Effector CD4-positive, alpha-beta T cell (primary cell): ENCODE data around the gene DAZL.

ENCODE experiments used
- DNase-seq: peaks from one replicate; pipeline ENCODE4 v3.0.0-alpha.2; 2020

DAZL gene

DNA sequence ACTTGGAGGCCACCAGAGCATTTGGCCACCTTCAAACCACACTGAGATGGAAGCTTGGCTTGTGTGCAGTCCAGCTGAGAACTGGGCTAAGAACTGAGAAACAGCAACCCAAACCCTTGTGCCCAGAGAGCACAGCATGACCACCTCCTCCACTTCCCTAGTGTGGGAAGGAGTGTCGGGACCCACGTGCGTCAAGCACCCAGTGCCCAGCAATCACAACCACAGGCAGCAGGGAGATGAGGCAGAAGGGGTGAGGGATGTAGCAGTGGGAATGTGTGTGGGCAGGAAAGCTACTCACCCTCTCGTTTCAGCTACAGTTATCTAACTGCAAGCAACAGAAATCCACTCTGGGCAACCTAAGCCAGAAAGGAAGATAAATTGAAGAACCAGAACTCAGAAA lies 66.7 kb downstream of the DAZL start:
- DNase-seq, result no peak

DNA sequence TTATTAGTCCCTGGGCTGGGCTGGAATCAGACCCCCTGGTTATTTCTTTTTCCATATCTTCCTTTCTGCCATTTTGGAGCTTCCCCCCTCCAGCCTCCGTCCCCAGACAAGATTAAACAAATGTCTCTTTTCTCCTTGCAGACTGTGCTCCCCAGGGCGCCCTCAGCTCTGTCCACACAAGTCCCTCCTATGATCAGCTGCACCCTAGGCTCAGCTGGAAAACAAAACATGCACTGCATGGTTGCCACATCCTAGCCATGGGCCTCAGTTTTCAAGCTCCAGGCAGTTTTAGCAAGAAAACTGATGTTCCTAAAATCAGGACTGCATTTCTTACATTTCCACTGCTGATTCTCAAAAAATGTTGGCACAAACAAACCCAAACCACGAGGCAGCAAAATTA lies 68.2 kb downstream of the DAZL start:
- DNase-seq, result no peak
